Aorta (tissue), 5 donors: ENCODE results near the gene SIRT3. TPM values are rescaled to one million over a fixed set of nuclear protein-coding genes. Genes with fewer than 3 reads are reported as not detected.
A peak's percentile ranks its signal among the peaks of the same experiment; 100 is the strongest.
"Not testable (repeated sequence)": the region's sequence is repeated elsewhere in the genome, so short reads cannot be mapped to it uniquely, and the experiment has no call there.

Experiments used
- ATAC-seq: fragments of 200-7000 bp; cut with Tn5 transposase; one replicate; pipeline ENCODE4 v1.9.1; 2022; ENCODE audit warnings: moderate library complexity; ENCODE audit not compliant: low FRiP score
- DNase-seq, 2 donors: peaks; one replicate each; pipeline ENCODE4 v3.0.0-alpha.2; 2020
- H3K27ac ChIP-seq, 2 donors: one replicate each; pipeline ENCODE4 v1.5.1; 2013; ENCODE audit warnings: low read length in 2 of 2, mild to moderate bottlenecking in 2 of 2, moderate library complexity in 2 of 2, control low read depth in 1 of 2, inconsistent platforms in 1 of 2, low read depth in 1 of 2
- H3K27me3 ChIP-seq, 2 donors: one replicate each; pipeline ENCODE4 v1.6.1; 2013; ENCODE audit warnings: control low read depth in 1 of 2, low read length in 1 of 2, mild to moderate bottlenecking in 1 of 2, moderate library complexity in 1 of 2; ENCODE audit not compliant: insufficient read depth in 2 of 2, control insufficient read depth in 1 of 2
- H3K36me3 ChIP-seq, 2 donors: one replicate each; pipeline ENCODE4 v1.6.1; 2013; ENCODE audit warnings: control low read depth in 1 of 2, low read length in 1 of 2, mild to moderate bottlenecking in 1 of 2; ENCODE audit not compliant: insufficient read depth in 2 of 2, control insufficient read depth in 1 of 2
- H3K4me1 ChIP-seq, 2 donors: one replicate each; pipeline ENCODE4 v1.6.1; 2013; ENCODE audit warnings: low read length in 2 of 2, control low read depth in 1 of 2, mild to moderate bottlenecking in 1 of 2, moderate library complexity in 1 of 2; ENCODE audit not compliant: insufficient read depth in 2 of 2, control insufficient read depth in 1 of 2
- H3K4me3 ChIP-seq, 2 donors: one replicate each; pipeline ENCODE4 v1.5.1; 2013; ENCODE audit warnings: low read length in 2 of 2, control low read depth in 1 of 2, mild to moderate bottlenecking in 1 of 2
- H3K9me3 ChIP-seq: one replicate; pipeline ENCODE4 v1.6.1; 2013; ENCODE audit warnings: mild to moderate bottlenecking, low read length; ENCODE audit not compliant: control insufficient read depth
- WGBS, 2 donors: extraction: QIAGEN DNeasy Blood & Tissue Kit; methylation state at CpG; one replicate each; pipeline ENCODE4 v1.1.7; 2013; 5-methylcytosine and 5-hydroxymethylcytosine counted together
- intact Hi-C, 2 donors: fragments of 100-400 bp; cut with DNase I; formaldehyde crosslinking; loops; one replicate each; pipeline versions ENCODE4 v1.14.2 to v1.15.0; 2022
- polyA plus RNA-seq, 2 donors: library from polyadenylated mRNA; stranded (reverse); fragments of 200-250 nt; gene quantifications; one replicate each; pipeline ENCODE4 v1.2.3, GENCODE V29; 2013
- total RNA-seq, 2 donors: library from RNA; stranded (reverse); fragmentation: NEBNext Ultra II Directional; extraction: Animal tissue kit (Norgen Biotek cat#: 25700); gene quantifications; one replicate each; pipeline ENCODE4 v1.2.1, GENCODE V29; 2021
- donor health status: healthy with polysubstance abuse.
- donor health status: Bipolar disorder and iron deficiency.
- donor health status: DM: no; HTN: no; CAD: no.
- donor health status: DM: no; HTN: no; CAD: no.
- donor health status: DM: yes; HTN: yes; CAD: no.

The SIRT3 gene
- total and polyA plus RNA-seq, 4 donors: 8.6 to 24.8 (median 16.2) TPM

DNA sequence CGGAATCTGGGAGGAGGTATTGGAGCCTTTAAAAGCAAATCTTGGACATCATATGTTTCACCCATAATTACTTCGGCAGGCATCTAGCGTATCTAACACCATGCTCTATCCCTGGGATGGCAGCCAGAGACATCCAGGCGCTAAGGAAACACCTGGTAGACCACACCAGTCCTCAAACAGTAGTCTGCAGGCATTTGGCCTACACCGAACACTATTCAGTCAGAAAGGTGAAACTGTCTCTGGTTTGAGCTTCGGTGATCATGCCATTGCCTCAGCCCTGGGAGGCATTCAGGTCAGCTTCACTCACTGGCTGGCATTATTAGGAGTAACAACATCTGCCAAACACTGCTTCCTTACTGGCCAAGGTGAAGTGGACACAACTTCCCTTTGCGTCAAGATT lies 11.7 kb downstream of the SIRT3 start:
- DNase-seq: peak in 1 of 2 donors; percentile 8
- intact Hi-C loops: no loop called here
- 84 to 96% methylated on average over 7 of the region's 7 CpGs for WGBS, 2 donors
- ATAC-seq: no peak
- H3K27me3 ChIP-seq: no peaks in the 10 kb centered on the region
- H3K4me3 ChIP-seq: no peak overlapping the region
- H3K4me1 ChIP-seq: no peaks in the 10 kb centered on the region
- H3K36me3 ChIP-seq: no peaks in the 10 kb centered on the region
- no peaks in the 10 kb centered on the region for H3K9me3 ChIP-seq
- no peak overlapping the region for H3K27ac ChIP-seq

DNA sequence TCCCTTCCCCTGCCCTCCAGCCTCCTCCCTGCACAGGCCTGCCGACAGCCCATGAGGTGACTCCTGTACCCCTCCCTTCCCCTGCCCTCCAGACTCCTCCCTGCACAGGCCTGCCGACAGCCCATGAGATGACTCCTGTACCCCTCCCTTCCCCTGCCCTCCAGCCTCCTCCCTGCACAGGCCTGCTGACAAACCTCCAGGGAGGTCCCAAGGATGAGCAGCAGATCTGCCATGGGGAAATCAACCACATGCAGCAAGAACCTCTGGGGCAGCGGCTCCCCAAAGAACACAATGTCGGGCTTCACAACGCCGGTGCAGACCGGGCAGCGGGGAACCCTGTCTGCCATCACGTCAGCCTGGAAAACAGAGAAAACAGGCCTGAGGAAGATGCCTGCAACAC lies 12.3 kb downstream of the SIRT3 start:
- ATAC-seq (no peak), DNase-seq (no peak)
- no peaks in the 10 kb centered on the region for H3K36me3 ChIP-seq
- H3K27me3 ChIP-seq: no peaks in the 10 kb centered on the region
- no peaks in the 10 kb centered on the region for H3K4me1 ChIP-seq
- intact Hi-C loops: no loop called here
- H3K27ac ChIP-seq: no peak overlapping the region
- no peak overlapping the region for H3K4me3 ChIP-seq
- no peaks in the 10 kb centered on the region for H3K9me3 ChIP-seq
- 92 to 97% methylated on average over 7 to 9 of the region's 9 CpGs for WGBS, 2 donors

DNA sequence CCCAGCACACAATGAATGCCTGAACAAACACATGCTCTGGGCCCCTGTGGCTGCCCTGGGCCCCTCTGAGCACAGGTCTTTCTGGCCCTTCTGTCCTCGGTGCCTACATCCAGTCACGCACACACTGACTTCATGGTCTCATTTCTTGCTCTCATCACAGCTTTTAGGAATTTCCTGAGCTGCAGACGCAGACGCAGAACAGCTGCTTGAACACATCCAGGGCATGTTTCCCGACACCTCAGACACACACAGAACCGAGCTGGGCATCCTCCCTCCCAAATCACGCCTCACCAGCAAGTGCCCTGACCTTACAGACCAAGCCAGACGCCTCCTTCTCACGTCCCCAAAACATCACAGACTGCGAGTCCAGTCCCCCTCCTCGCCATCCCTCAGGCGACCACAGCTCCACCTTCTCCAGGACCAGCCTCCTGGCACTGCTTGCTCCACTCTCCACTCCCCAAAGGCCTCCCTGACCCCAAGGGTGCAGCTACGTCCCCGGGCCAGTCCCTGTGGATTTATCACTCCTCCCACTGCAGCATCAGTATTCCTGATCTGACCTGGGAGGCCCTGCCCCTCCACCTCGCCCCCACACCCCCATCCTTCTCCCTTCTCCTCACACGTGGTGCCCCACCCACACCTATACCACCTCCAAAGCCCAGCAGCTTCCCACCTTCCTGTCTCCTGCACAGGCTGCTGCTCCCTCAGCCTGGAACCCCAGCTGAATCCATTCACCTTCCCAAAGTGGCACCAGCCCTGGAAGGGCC lies 12.9 kb downstream of the SIRT3 start:
- ATAC-seq (no peak), DNase-seq (no peak)
- Histone ChIP-seq H3K36me3 (no peaks in the 10 kb centered on the region), H3K4me3 (no peak overlapping the region), H3K4me1 (no peaks in the 10 kb centered on the region), H3K27ac (no peak overlapping the region), H3K27me3 (no peaks in the 10 kb centered on the region), H3K9me3 (no peaks in the 10 kb centered on the region)
- intact Hi-C loops: no loop called here
- WGBS, 2 donors: 82 to 86% methylated on average over 15 to 16 of the region's 16 CpGs

DNA sequence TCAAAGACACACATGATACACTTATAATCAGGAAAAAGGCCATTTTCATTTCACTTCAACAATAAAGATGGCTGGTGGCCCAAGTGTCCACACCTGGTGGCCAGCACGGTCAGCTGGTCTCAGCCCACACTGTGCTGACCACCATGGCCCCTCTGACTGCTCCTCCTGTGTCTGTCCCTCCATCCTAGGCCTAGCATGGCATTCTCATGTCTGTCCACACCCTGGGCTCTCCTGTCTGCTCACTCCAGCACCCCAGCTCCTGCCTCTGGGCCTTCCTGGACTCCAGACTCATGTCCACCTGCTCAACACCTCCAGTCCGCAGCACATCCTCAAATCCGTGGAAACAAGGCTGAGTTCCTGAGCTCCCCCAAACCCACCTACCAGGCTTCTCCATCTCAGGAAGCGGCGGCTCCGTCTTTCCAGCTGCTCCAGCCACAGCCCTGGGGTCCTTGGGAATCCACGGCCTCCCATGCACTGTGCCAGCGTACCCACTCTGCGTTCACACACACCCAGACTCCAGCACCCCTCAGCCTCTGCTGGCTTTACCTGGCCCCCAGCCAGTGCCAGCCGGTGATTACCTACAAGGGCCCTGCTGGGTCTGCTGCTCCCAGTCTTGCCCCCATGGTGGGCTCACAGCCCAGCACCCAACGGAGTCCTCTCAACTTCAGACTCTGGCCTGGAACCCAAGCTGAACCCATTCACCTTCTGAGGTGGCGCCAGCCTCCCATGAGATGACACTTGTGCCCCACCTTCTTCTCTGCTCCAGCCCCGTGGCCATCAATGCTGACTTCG lies 13.9 kb downstream of the SIRT3 start:
- Histone ChIP-seq H3K9me3 (no peaks in the 10 kb centered on the region), H3K27ac (no peak overlapping the region), H3K4me3 (no peak overlapping the region), H3K36me3 (no peaks in the 10 kb centered on the region), H3K4me1 (no peaks in the 10 kb centered on the region), H3K27me3 (no peaks in the 10 kb centered on the region)
- ATAC-seq: no peak
- 93 to 94% methylated on average over 14 of the region's 14 CpGs for WGBS, 2 donors
- peak in 1 of 2 donors; percentile 68 for DNase-seq
- intact Hi-C loops: no loop called here

DNA sequence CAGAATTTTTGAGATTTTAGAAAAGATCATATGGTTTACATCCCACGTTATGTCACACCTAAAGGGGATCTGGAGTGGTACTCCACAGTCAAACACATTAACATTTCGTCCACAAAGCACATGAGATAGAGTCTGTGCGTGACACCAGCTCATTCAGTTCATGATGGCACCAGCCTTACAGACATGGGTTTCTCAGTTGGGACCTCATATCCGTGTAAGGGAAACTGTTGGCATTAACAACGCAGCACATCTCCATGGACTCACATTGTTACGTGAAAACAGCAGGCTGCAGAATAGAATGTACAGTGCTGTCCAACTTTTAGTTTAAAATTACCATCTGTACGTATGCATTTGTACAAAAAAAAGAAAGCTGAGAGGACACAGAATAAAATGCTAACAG lies 14.6 kb downstream of the SIRT3 start:
- WGBS, 2 donors: 85% methylated on average over 7 of the region's 7 CpGs
- Histone ChIP-seq H3K27me3 (no peaks in the 10 kb centered on the region), H3K36me3 (no peaks in the 10 kb centered on the region), H3K4me1 (no peaks in the 10 kb centered on the region), H3K27ac (no peak overlapping the region), H3K9me3 (no peaks in the 10 kb centered on the region), H3K4me3 (no peak overlapping the region)
- no peak for DNase-seq
- no peak for ATAC-seq
- intact Hi-C loops: no loop called here

DNA sequence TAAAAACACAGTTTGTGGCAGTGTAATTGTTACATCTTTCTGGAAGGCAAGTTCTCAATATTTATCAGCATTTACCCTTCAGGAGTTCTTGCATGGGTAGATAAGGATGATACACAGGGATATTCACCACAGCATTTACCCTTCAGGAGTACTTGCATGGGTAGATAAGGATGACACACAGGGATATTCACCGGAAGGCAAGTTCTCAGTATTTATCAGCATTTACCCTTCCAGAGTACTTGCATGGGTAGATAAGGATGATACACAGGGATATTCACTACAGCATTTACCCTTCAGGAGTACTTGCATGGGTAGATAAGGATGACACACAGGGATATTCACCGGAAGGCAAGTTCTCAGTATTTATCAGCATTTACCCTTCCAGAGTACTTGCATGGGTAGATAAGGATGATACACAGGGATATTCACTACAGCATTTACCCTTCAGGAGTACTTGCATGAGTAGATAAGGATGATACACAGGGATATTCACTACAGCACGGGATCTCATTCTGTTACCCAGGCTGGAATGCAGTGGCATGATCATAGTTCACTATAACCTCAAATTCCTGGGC lies 15.4 kb downstream of the SIRT3 start:
- ATAC-seq, H3K9me3 ChIP-seq, H3K4me1 ChIP-seq, H3K4me3 ChIP-seq, H3K36me3 ChIP-seq, DNase-seq, H3K27me3 ChIP-seq, H3K27ac ChIP-seq, intact Hi-C loops: not testable (repeated sequence)
- 97 to 98% methylated on average over 3 of the region's 3 CpGs for WGBS, 2 donors

DNA sequence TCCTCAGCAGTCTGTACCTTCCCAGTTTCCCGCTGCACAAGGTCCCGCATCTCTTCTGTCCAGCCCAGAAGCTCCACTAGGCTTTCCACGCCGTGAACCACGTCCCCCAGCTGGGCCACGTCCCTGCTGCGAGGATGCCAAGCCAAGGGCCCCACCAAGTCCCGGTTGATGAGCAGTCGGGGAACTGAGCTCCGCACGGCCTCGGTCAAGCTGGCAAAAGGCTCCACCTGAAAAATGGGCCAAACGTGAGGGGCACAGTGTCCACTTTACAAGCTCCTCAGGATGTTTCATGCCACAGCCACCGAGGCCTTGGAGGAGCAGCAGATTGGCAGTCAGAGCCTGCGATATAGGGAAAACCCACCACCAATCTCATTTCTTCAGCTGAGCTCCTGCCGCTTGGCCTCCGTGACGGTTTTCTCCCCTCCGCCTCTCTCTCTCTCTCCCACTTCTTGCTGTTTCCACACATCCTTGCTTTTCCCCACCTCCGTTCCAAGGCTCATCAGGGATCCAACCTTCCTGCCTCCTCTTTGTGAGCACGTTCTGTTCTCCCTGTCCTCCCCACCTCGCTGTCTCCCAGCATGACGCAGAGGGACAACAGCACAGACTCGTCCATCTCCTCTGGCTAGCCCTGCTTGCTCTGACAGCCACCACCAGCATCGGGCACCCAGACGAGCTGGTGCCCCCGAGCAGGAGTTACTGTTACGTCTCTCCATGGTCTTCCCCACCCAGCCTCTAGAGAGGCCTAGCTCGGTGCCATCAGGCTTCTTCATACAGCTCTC lies 17.1 kb downstream of the SIRT3 start:
- peak in 1 of 2 donors; percentile 69 for DNase-seq
- Histone ChIP-seq H3K27ac (no peak overlapping the region), H3K4me1 (no peaks in the 10 kb centered on the region), H3K27me3 (no peaks in the 10 kb centered on the region), H3K9me3 (no peaks in the 10 kb centered on the region), H3K4me3 (no peak overlapping the region), H3K36me3 (peaks cover 0 to 2% of the 10 kb centered on the region in 2 donors)
- no peak for ATAC-seq
- WGBS, 2 donors: 86 to 90% methylated on average over 29 of the region's 29 CpGs
- intact Hi-C loops: no loop called here

DNA sequence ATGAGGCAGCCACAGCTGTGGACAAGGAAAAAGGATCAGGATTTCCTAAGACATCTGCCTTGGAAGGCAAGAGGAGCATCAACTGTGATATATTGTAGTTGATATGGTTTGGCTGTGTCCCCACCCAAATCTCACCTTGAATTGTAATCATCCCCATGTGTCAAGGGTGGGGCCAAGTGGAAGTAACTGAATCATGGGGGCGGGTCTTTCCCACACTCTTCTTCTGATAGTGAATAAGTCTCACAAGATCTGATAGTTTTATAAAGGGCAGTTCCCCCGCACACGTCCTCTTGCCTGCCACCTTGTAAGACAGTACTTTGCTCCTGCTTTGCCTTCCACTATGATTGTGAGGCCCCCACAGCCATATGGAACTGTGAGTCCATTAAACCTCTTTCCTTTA lies 18.4 kb downstream of the SIRT3 start:
- Histone ChIP-seq H3K9me3 (no peaks in the 10 kb centered on the region), H3K4me3 (no peak overlapping the region), H3K27ac (no peak overlapping the region), H3K27me3 (no peaks in the 10 kb centered on the region), H3K36me3 (peaks cover 0 to 2% of the 10 kb centered on the region in 2 donors), H3K4me1 (no peaks in the 10 kb centered on the region)
- DNase-seq: peak in 1 of 2 donors; percentile 28
- 86 to 88% methylated on average over 3 of the region's 3 CpGs for WGBS, 2 donors
- intact Hi-C loops: no loop called here
- no peak for ATAC-seq
